ENCODE data around the gene CHI3L1.

DNA sequence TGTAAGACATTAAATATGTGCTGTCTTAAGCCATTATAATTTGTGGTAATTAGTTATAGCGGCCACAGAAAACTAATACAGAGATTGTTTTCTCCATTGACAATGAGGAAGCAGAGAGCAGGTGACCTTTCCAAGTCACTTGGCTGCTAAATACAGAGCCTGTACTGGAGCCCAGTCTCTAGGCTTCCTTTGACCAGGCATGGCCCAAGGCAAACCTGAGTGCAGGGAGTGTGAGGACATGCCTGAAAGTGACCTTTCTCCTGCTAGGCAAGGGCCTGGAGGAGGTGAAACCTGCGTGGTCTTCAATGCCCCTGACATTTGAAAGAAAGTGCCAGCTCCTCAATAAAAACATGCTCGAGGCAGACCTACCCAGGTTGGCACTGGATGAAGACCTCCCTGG, 12.5 kb upstream of the CHI3L1 start:
- TF ChIP-seq, protein P1, sequence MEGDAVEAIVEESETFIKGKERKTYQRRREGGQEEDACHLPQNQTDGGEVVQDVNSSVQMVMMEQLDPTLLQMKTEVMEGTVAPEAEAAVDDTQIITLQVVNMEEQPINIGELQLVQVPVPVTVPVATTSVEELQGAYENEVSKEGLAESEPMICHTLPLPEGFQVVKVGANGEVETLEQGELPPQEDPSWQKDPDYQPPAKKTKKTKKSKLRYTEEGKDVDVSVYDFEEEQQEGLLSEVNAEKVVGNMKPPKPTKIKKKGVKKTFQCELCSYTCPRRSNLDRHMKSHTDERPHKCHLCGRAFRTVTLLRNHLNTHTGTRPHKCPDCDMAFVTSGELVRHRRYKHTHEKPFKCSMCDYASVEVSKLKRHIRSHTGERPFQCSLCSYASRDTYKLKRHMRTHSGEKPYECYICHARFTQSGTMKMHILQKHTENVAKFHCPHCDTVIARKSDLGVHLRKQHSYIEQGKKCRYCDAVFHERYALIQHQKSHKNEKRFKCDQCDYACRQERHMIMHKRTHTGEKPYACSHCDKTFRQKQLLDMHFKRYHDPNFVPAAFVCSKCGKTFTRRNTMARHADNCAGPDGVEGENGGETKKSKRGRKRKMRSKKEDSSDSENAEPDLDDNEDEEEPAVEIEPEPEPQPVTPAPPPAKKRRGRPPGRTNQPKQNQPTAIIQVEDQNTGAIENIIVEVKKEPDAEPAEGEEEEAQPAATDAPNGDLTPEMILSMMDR (IDR thresholded peaks at IDR 0.05 in 2 of 3, conservative IDR thresholded peaks at IDR 0.05 in 1 of 3; ENCODE audit: borderline replicate concordance in 1 of 3, insufficient read depth in 1 of 3, low read depth in 2 of 3, low read length in 2 of 3), result no peak
- TF ChIP-seq POLR2A (IDR thresholded peaks at IDR 0.05; ENCODE audit: borderline replicate concordance, extremely low read depth, insufficient read depth, insufficient read length), result no peak
- TF ChIP-seq EZH2phosphoT487 (IDR thresholded peaks at IDR 0.05; ENCODE audit: borderline replicate concordance), result no peak
- TF ChIP-seq EZH2 (IDR thresholded peaks at IDR 0.05), result no peak
- no peak for TF ChIP-seq SRF (IDR thresholded peaks at IDR 0.05; ENCODE audit: low read depth)
